Epithelial cell of alveolus of lung (primary cell): Measurements from ENCODE around the gene SHISA7. TPM values are rescaled to one million over a fixed set of nuclear protein-coding genes. Genes with fewer than 3 reads are reported as not detected.

ENCODE experiments used
- total RNA-seq: library from RNA; depleted of rRNA; stranded (reverse); fragments of >200 nt; gene quantifications from 2 replicates; pipeline ENCODE4 v1.2.1, GENCODE V29; 2015

The SHISA7 gene
- not detected in 2 replicates for total RNA-seq

DNA sequence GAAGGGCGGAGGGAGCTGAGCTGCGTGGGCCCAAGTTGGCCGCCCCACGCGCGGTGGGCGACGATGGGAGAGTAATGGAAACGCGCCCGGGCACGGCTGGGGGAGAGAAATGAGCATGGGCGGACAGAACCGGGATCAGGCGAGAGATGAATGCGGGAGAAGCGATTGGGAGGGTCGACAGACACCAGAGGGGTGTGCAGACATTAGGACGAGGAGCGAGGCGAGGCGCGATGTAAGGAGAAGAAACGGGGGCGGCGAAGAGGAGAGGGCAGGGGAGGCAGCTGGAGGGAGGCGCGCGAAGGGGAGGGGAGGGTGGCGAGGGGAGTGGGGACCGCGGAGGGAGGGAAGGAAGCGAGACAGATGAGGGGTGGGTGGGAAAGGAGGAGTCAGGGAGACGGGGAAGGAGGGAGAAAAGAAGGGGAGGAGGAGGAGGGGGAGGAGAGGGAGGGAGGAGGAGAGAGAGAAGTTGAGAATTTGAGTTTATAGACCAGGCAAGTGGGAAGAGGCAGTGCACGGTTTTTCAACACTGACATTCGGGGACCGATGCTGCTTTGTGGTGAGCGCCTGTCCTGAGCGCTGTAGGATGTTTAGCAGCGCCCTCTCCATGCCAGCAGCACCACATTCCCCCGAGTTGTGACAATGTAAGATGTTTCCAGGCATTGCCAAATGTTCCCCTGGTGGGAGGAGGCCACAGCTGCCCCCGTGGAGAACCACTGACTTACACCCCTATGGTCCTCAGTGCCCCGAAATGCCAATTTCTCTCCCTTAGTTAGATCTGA is at the start of gene SHISA7:
Gene SHISA7 (minus strand): TSS at position 256 of the 779 bp plus-strand sequence. CDS start 437 bp downstream, outside the sequence.

GRCh38 chr19:55487924-55488687 is 45.0 kb upstream of the SHISA7 start, which contains the start of gene SSC5D:
Gene SSC5D (plus strand): TSS chr19:55488436. CDS start chr19:55488590, 154 bp downstream.

GRCh38 chr19:55484593-55485438 is 41.7 kb upstream of the SHISA7 start, which contains the start of gene NAT14:
Gene NAT14 (plus strand): TSS chr19:55485188. CDS start chr19:55485709, 521 bp downstream.

DNA sequence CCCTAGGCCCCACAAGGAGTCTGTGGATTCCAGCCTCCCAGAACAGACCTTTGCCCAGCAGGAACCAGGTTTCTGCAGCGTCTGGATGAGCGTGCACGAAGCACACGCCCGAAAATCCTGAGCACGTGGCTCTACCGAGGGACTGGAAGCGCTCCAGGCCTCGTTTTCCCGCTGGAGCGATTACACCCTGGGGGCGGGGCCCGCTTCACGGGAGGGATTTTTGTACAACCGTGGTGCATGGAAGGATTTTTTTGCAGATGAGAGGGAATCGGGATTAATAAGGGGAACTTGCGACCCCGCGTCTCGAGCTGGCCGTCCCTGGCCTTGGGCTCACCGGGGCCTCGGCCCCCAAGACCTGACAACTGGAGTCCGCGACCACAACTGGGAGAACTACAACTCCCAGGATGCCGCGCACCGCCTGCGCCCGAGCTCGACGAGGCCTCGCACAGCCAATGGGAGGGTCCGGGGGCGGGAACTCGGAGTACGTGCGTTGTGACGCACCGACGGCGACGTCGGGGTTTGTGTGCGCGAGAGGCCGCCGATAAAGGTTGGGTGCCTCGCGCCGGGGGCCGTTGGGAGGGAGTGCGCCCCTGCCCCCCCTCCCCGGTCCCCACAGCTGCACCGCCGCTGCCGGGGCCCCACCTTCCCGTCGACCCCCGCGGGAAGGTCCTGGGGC is 33.1 kb upstream of the SHISA7 start, which contains the start of gene ZNF628:
Gene ZNF628 (plus strand): TSS at position 518 of the 676 bp plus-strand sequence. CDS start 3,294 bp downstream, outside the sequence.

GRCh38 chr19:55464662-55465054 is 21.6 kb upstream of the SHISA7 start, which contains the start of gene C19orf85:
Gene C19orf85 (minus strand): TSS chr19:55464751. CDS start chr19:55464554, 197 bp downstream.

DNA sequence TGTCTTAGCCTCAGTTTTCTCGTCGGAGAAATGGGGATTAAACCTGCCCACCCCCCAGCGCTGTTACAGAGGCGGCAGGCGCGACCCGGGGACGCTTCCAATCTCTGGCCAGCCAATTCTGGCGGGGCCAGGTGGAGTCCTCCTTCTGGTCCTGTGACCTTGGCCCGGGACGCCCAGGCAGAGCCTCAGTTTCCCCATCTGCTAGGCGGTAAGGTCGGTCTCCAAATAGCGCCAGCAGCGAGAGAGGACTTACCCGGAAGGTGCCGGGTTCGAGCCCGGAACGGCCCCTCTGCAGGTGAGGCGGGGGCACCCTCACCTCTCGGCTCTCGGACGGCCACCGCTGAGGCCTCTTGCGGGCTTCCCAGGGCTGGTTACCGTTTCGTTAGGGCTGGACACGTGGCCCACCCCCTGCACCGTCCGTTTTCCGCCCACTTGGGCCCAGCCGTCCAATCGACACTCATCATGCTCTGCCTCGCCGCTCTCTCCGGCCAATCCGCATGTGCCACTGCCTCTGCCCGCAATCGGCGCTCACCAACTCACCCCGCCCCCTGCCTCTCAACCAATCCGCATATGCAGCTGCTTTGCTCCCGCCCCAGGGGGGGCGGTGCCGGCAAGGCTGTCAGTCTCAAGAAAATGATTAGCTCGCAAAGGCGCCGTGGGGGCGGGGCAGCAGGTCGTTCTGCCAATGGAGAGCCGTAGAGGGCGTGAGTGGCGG is 18.3 kb upstream of the SHISA7 start, which contains the start of gene ISOC2:
Gene ISOC2 (minus strand): TSS at position 384 of the 715 bp plus-strand sequence. CDS start 5,156 bp downstream, outside the sequence.

GRCh38 chr19:55407550-55407799 is 35.6 kb downstream of the SHISA7 start, which contains the start of gene UBE2S:
Gene UBE2S (minus strand): TSS chr19:55407788. CDS start chr19:55407589, 199 bp downstream.

DNA sequence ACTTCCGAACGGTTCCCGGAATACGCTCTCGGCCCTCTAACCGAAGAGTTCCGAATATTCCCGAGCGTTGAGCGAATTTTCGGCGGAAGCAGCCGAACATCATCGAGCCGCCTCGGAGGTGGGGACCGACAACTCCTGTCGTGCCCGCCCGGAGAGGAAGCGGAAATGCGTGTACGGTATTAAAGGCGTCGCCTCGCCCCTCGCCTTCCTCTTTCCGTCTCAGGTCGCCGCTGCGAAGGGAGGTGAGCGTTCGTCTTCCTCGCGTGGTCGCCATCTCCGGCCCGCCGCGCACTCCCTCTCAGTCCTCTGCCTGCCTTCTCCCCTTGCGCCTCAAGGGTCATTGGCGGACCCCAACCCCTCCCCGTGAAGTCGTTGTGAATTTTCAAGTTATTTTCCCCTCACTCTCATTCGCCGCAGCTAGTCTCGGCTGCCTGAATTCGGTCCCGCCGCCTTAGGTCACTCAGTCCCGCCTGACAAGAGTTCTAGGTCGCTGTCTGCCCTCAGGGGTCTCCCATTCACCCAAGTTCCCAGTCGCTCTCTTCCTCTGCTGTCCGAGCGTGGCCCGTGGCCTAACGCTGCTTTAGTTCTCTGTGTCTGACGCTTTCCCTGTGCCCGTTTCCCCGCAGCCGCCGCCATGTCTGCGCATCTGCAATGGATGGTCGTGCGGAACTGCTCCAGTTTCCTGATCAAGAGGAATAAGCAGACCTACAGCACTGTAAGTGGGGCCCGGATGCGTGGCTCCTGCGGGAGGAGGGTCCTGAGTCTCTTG is 57.2 kb downstream of the SHISA7 start, which contains the start of gene RPL28:
Gene RPL28 (plus strand): TSS at position 209 of the 769 bp plus-strand sequence. CDS start 426 bp downstream, at position 635.

DNA sequence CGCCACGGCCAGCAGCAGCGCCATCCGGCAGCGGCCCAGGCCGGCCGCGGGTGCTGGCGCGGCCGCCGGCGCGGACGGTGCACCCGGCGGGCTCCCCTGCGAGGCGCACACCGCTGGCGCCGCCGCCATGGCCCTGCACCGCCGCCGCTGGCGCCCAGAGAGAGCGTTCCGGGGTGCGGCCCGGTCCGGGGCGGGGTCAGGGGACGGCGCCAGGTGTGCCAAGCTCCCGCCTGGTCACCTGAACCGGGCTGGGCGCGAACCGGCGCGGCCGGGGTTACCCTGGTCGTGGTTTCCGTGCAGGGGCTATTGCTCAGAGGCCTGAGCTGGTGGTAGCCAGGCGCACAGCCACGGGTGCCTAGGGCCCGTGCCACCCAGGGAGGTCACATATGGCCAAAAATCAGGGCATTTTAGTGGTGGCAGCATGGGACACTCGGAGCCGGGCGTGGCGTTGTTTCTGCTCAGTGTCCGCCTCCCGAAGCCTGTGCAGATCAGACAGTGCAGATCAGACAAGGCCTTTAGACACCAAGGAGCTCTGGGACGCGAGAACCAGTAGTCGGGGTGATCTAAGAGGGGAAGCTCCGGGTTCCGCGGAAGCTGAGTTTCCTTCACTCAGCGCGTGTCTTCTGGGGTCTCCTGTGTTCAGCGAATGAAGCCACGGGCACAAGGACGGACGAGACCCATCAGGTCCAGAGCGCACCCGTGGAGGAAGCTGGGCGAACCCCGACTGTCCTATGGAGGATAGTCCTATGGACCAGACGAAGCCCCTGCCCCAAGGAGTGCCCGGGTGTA is 58.8 kb downstream of the SHISA7 start, which contains the start of gene TMEM238:
Gene TMEM238 (minus strand): TSS at position 162 of the 789 bp plus-strand sequence. CDS start 33 bp downstream, at position 129.

Other genes starting within 250 kb of the SHISA7 start
- 3.9 and 6.6 TPM in 2 replicates for gene PTPRH, start 233.8 kb downstream of the SHISA7 start, total RNA-seq
- 0.56 and 1.8 TPM in 2 replicates for gene TMEM86B, start 214.5 kb downstream of the SHISA7 start, total RNA-seq
- gene PPP6R1, start 184.3 kb downstream of the SHISA7 start, total RNA-seq, result 34.1 and 42.2 TPM in 2 replicates
- 50.1 and 59.6 TPM in 2 replicates for gene HSPBP1, start 163.2 kb downstream of the SHISA7 start, total RNA-seq
- gene BRSK1, start 159.3 kb downstream of the SHISA7 start, total RNA-seq, result 6.3 and 16.0 TPM in 2 replicates
- not detected in 2 replicates for gene TMEM150B, start 118.0 kb downstream of the SHISA7 start, total RNA-seq
- 5.8 and 29.9 TPM in 2 replicates for gene KMT5C, start 103.4 kb downstream of the SHISA7 start, total RNA-seq
- 0.56 TPM in 1 of 2 replicates, not detected in the other for gene COX6B2, start 88.6 kb downstream of the SHISA7 start, total RNA-seq
- not detected in 2 replicates for gene GARIN5B, start 80.0 kb downstream of the SHISA7 start, total RNA-seq
- gene IL11, start 72.8 kb downstream of the SHISA7 start, total RNA-seq, result 12.8 and 57.4 TPM in 2 replicates
- 0.72 TPM in 1 of 2 replicates, not detected in the other for gene TMEM190, start 66.5 kb downstream of the SHISA7 start, total RNA-seq
- 0.39 TPM in 1 of 2 replicates, not detected in the other for gene TMEM238, start 59.0 kb downstream of the SHISA7 start, total RNA-seq
- gene RPL28, start 57.4 kb downstream of the SHISA7 start, total RNA-seq, result 712 and 1,214 TPM in 2 replicates
- 73.9 and 116 TPM in 2 replicates for gene UBE2S, start 35.5 kb downstream of the SHISA7 start, total RNA-seq
- gene ISOC2, start 18.3 kb upstream of the SHISA7 start, total RNA-seq, result 40.2 and 112 TPM in 2 replicates
- not detected in 2 replicates for gene C19orf85, start 21.5 kb upstream of the SHISA7 start, total RNA-seq
- 3.2 and 10.4 TPM in 2 replicates for gene ZNF628, start 33.3 kb upstream of the SHISA7 start, total RNA-seq
- gene NAT14, start 41.9 kb upstream of the SHISA7 start, total RNA-seq, result 28.7 and 53.0 TPM in 2 replicates
- 6.9 and 19.6 TPM in 2 replicates for gene SSC5D, start 45.1 kb upstream of the SHISA7 start, total RNA-seq
- gene SBK2, start 93.8 kb upstream of the SHISA7 start, total RNA-seq, result 1.8 TPM in 1 of 2 replicates, not detected in the other
- gene SBK3, start 102.2 kb upstream of the SHISA7 start, total RNA-seq, result 0.13 and 0.40 TPM in 2 replicates
- 7.2 and 13.8 TPM in 2 replicates for gene ZNF579, start 137.5 kb upstream of the SHISA7 start, total RNA-seq
- 3.5 and 8.9 TPM in 2 replicates for gene FIZ1, start 156.2 kb upstream of the SHISA7 start, total RNA-seq
- 17.5 and 19.0 TPM in 2 replicates for gene ZNF524, start 157.0 kb upstream of the SHISA7 start, total RNA-seq
- 3.7 and 6.8 TPM in 2 replicates for gene ZNF865, start 162.3 kb upstream of the SHISA7 start, total RNA-seq
- gene ZNF784, start 181.3 kb upstream of the SHISA7 start, total RNA-seq, result 3.9 and 5.3 TPM in 2 replicates
- 18.1 and 30.6 TPM in 2 replicates for gene ZNF580, start 197.7 kb upstream of the SHISA7 start, total RNA-seq
- 33.0 and 58.8 TPM in 2 replicates for gene ZNF581, start 200.3 kb upstream of the SHISA7 start, total RNA-seq
- gene CCDC106, start 204.9 kb upstream of the SHISA7 start, total RNA-seq, result 18.0 and 25.4 TPM in 2 replicates
- 101 and 133 TPM in 2 replicates for gene U2AF2, start 211.7 kb upstream of the SHISA7 start, total RNA-seq
- 126 and 179 TPM in 2 replicates for gene EPN1, start 231.9 kb upstream of the SHISA7 start, total RNA-seq